NT2/D1 (cell line): Measurements from ENCODE around the gene CEP112.

Experiments
- SUZ12 ChIP-seq: IDR thresholded peaks from 2 replicates; pipeline ENCODE4 v1.6.1; 2011; ENCODE audit not compliant: insufficient read length, insufficient read depth; ENCODE audit errors: extremely low read depth
- YY1 ChIP-seq: IDR thresholded peaks from 2 replicates; pipeline ENCODE4 v1.6.1; 2011; ENCODE audit not compliant: insufficient read length, insufficient read depth

GRCh38 chr17:65703891-65704290, 488.0 kb downstream of the CEP112 start:
- TF ChIP-seq YY1 (no peak), SUZ12 (no peak)
